ENCODE data around the gene KIF2C. TPM values are rescaled to one million over a fixed set of nuclear protein-coding genes. Genes with fewer than 3 reads are reported as not detected.

Gene KIF2C
- total RNA-seq, 2 donors from 2014 or later, result 1.4 to 1.7 TPM

DNA sequence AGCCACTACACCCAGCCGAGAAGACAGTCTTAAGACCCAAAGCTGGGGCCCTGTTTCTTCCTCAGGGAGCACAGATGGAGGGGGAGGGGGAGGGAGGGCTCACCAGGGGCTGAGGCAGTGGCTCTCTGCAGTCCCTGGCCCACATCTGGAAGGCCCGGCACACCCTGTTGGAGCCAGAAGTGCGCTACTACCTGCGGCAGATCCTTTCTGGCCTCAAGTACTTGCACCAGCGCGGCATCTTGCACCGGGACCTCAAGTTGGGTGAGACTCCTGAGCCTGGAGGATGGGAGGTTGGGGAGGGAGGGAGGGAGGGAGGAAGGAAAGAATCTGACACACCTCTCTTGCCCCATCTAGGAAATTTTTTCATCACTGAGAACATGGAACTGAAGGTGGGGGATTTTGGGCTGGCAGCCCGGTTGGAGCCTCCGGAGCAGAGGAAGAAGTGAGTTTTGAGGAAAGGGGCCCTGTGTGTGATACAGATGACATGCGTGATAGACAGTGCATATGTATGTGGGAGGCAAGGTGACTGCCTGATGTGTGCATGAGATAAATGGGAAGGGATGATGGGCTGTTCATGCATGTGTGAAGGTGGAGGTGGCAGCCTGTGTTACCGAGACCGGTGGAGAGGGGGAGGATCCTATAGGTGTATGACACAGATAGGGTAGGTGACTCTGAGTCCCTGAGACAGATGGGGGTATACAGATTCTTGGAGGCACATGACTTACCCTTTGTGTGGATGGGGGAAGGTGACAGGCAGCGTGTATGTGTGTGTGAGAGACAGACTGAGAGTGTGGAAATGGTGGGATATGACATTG is 62.1 kb downstream of the KIF2C start:
- H3K36me3 Mint-ChIP-seq (ENCODE audit: low read depth), result peaks cover 15% of the 10 kb centered on the region
- peaks cover 3% of the 10 kb centered on the region for H3K9me3 ChIP-seq (ENCODE audit: control insufficient read depth, low read length, poor library complexity, severe bottlenecking)
- no peaks in the 10 kb centered on the region for H3K27me3 Mint-ChIP-seq
- ATAC-seq (no peak), DNase-seq (no peak)
- peak overlapping the region; percentile 100 for H3K27ac Mint-ChIP-seq
- peak overlapping the region; percentile 99 for H3K4me3 Mint-ChIP-seq
- peaks cover 45% of the 10 kb centered on the region for H3K4me1 Mint-ChIP-seq

DNA sequence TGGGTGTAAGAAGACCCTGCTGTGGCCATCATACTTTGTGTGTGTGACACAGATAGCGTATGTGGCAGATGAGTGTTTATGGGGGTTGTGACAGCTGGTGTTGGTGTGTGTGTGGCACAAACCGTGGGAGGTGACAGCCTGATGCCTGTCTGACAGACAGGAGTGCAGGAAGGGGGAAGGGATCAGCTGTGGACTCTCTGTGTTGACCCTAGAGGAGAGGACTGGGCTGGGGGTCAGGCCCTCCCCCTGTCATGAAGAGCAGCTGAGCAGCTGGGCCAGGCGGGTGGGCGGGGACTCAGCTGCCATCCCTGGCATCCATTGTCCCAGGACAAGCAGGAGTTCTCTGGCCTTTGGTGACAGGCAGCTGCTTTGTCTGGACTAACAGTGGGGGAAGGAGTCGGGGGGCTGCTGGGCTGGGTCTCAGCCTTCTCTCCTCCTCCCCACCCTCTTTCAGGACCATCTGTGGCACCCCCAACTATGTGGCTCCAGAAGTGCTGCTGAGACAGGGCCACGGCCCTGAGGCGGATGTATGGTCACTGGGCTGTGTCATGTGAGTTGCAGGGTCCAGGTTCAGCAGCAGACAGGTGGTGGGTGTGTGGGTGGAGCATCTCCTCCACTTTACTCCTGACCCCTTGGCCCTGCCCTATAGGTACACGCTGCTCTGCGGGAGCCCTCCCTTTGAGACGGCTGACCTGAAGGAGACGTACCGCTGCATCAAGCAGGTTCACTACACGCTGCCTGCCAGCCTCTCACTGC is 62.8 kb downstream of the KIF2C start:
- peaks cover 19% of the 10 kb centered on the region for H3K36me3 Mint-ChIP-seq (ENCODE audit: low read depth)
- H3K9me3 ChIP-seq (ENCODE audit: control insufficient read depth, low read length, poor library complexity, severe bottlenecking), result peaks cover 3% of the 10 kb centered on the region
- ATAC-seq (no peak), DNase-seq (no peak)
- H3K4me3 Mint-ChIP-seq, result peak overlapping the region; percentile 99
- H3K4me1 Mint-ChIP-seq, result peaks cover 52% of the 10 kb centered on the region
- peak overlapping the region; percentile 100 for H3K27ac Mint-ChIP-seq
- no peaks in the 10 kb centered on the region for H3K27me3 Mint-ChIP-seq

DNA sequence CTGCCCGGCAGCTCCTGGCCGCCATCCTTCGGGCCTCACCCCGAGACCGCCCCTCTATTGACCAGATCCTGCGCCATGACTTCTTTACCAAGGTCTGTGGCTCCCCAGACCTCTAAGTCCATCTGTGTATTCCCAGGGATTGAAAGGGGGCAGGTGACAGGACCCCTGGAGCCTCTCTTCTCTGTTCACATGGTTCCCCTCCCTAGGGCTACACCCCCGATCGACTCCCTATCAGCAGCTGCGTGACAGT is 63.4 kb downstream of the KIF2C start:
- no peak for DNase-seq
- no peak for ATAC-seq
- Mint-ChIP-seq H3K27me3 (no peaks in the 10 kb centered on the region), H3K4me3 (peak overlapping the region; percentile 99), H3K27ac (peak overlapping the region; percentile 100), H3K36me3 (ENCODE audit: low read depth) (peaks cover 19% of the 10 kb centered on the region), H3K4me1 (peaks cover 58% of the 10 kb centered on the region)
- peaks cover 3% of the 10 kb centered on the region for H3K9me3 ChIP-seq (ENCODE audit: control insufficient read depth, low read length, poor library complexity, severe bottlenecking)

DNA sequence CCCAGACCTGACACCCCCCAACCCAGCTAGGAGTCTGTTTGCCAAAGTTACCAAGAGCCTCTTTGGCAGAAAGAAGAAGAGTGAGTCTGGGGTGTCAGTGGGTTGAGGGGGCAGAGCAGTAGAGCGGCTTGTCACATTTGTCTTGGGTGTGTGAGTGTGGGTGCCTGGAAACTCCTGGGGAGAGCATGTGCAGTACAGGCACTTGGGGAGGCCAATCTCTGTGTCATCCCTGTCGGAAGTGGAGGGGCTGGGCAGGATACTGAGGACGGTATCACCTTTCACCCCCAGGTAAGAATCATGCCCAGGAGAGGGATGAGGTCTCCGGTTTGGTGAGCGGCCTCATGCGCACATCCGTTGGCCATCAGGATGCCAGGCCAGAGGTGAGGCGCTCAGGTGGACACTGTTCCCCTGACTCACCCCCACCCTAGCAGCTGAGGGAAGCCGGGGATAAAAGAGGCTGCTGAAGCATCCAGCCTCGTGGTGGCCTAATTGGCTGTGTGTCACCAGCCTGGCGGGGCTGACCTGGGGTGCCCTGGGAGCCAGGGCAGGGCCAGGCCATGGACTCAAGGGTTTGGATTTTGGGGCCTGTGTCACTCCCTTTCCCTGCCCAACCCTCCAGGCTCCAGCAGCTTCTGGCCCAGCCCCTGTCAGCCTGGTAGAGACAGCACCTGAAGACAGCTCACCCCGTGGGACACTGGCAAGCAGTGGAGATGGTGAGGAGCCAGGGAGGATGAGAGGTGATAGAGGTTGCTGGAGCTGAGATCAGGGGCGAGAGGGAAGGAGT is 63.9 kb downstream of the KIF2C start:
- peak overlapping the region; percentile 100 for H3K27ac Mint-ChIP-seq
- H3K9me3 ChIP-seq (ENCODE audit: control insufficient read depth, low read length, poor library complexity, severe bottlenecking), result peaks cover 3% of the 10 kb centered on the region
- DNase-seq (peak in 1 of 3 donors; percentile 11), ATAC-seq (no peak)
- H3K4me1 Mint-ChIP-seq, result peaks cover 60% of the 10 kb centered on the region
- H3K27me3 Mint-ChIP-seq, result no peaks in the 10 kb centered on the region
- H3K4me3 Mint-ChIP-seq, result peak overlapping the region; percentile 99
- peaks cover 19% of the 10 kb centered on the region for H3K36me3 Mint-ChIP-seq (ENCODE audit: low read depth)

DNA sequence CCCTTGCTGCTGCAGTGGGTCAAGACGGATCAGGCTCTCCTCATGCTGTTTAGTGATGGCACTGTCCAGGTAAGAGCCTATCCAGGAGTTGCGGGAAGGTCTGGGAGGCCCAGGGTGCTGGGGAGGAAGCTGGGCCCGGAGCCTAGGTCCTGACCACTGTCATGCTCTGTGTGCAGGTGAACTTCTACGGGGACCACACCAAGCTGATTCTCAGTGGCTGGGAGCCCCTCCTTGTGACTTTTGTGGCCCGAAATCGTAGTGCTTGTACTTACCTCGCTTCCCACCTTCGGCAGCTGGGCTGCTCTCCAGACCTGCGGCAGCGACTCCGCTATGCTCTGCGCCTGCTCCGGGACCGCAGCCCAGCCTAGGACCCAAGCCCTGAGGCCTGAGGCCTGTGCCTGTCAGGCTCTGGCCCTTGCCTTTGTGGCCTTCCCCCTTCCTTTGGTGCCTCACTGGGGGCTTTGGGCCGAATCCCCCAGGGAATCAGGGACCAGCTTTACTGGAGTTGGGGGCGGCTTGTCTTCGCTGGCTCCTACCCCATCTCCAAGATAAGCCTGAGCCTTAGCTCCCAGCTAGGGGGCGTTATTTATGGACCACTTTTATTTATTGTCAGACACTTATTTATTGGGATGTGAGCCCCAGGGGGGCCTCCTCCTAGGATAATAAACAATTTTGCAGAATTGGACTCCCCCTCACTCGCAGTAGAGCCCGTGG is 65.8 kb downstream of the KIF2C start:
- H3K9me3 ChIP-seq (ENCODE audit: control insufficient read depth, low read length, poor library complexity, severe bottlenecking), result peaks cover 3% of the 10 kb centered on the region
- peaks cover 19% of the 10 kb centered on the region for H3K36me3 Mint-ChIP-seq (ENCODE audit: low read depth)
- DNase-seq (peak in 1 of 3 donors; percentile 11), ATAC-seq (no peak)
- no peaks in the 10 kb centered on the region for H3K27me3 Mint-ChIP-seq
- peaks cover 75% of the 10 kb centered on the region for H3K4me1 Mint-ChIP-seq
- H3K27ac Mint-ChIP-seq, result peak overlapping the region; percentile 100
- peak overlapping the region; percentile 62 for H3K4me3 Mint-ChIP-seq

DNA sequence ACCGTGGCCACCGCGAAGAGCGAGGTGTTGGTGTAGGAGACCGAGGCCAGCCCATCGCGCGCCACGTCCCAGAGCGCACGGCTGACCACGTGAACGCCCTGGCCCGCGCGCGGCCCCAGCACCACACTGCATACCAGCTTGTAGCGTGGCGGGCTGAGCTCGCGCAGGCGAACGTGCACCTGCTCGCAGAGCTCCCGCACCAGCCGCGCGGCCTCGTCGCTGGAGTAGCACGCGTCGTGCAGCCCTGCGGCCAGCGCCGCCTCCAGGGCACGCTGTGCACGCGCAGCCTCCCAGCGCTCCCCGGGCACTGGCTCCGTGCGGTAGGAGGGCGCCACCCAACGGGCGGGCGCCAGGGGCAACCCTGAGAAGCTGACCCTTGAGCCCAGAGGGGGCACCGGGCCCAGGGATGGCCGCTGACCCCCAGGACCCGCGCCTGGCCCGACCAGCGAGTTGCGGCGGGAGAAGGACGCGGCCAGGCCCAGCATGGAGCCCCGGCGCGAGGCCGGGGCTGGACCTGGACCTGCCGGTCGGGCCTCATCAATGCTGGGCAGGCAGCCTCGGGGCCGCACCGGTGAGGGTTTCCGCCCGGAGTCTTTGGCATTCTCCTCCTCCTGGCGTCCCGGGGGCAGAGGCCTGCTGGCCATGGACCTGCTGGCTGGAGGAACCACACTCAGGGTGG is 66.5 kb downstream of the KIF2C start:
- no peaks in the 10 kb centered on the region for H3K27me3 Mint-ChIP-seq
- peaks cover 19% of the 10 kb centered on the region for H3K36me3 Mint-ChIP-seq (ENCODE audit: low read depth)
- peak overlapping the region; percentile 100 for H3K27ac Mint-ChIP-seq
- H3K4me1 Mint-ChIP-seq, result peaks cover 79% of the 10 kb centered on the region
- H3K4me3 Mint-ChIP-seq, result peak overlapping the region; percentile 62
- peak in 2 of 3 donors; percentile 20 to 28 for DNase-seq
- peaks cover 3% of the 10 kb centered on the region for H3K9me3 ChIP-seq (ENCODE audit: control insufficient read depth, low read length, poor library complexity, severe bottlenecking)
- ATAC-seq, result no peak

DNA sequence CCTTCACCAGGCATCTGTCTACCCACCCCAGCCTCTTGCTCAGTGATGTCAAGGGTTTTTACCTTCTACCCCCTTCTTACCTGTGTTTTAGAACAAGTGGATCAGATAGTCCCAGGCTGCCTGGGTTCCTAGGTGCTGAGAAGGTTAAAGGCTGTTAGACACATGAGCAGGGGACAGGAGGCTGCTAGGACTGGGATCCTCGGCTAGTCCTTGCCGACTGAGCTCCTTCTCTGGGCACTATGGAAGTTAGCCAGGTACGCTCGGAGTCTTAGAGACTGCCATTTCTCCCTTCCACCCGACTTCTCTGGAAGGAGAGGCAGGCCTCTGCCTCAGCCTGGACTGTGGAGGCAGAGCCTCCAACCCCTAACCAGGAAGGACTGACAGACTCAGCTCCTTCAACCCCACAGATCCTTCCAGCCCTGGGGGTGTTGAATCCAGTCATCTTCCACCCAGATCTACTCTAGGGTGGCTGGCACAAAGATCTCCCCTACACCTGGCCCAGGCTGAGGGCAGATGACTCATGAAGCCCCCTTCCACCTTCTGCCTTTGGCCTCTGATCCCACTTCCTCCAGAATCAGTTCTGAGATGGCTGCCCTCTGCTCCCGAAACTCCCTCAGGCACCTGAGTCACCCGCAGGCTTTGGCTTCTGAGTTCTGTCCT is 67.2 kb downstream of the KIF2C start, which contains the start of gene DYNLT4:
TSS of gene DYNLT4 (minus strand) at position 648 of the 660 bp plus-strand sequence. CDS start 683 bp downstream, outside the sequence.
- peak within 1 kb of the TSS; percentile 82 for H3K4me3 Mint-ChIP-seq

DNA sequence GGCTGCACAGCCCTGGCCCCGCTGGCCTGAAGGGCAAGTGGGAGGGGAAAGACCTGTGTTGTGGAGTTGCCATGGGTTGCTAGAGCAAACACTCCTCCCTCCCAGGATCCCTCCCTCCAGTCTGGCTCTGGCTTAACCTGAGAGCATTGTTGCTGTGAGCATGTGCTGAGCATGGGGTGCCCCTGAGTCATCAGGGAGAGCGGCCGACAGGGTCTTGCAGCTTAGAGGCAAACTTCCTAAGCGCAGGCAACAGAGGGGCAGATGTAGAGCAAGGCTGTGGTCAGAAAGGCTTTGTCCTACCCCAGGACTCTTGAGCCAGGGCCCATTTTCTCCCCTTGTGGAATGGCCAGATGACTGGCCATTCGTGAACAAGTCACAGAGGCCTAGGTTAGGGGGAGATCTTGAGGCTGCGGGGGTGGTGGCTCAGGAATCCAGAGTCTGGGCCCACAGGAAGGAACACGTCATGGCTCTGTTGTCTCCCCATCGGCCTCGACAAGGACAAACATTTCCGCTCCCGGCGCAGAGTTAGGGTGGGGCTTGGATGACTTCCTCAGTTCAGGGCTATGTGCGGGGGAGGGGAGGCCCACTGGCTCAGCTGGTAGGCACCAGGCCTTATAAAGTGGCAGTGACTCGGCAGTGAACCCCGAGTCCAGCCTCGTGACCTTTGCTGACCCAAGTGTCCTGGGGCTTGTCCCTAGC is 67.9 kb downstream of the KIF2C start:
- H3K36me3 Mint-ChIP-seq (ENCODE audit: low read depth), result peaks cover 13% of the 10 kb centered on the region
- H3K27ac Mint-ChIP-seq, result peak overlapping the region; percentile 100
- no peaks in the 10 kb centered on the region for H3K27me3 Mint-ChIP-seq

More for the DNA sequence above, 67.2 kb downstream of the KIF2C start, which contains the start of gene DYNLT4:
- ATAC-seq (no peak), DNase-seq (no peak)
- peaks cover 81% of the 10 kb centered on the region for H3K4me1 Mint-ChIP-seq
- H3K36me3 Mint-ChIP-seq (ENCODE audit: low read depth), result peaks cover 18% of the 10 kb centered on the region
- H3K9me3 ChIP-seq (ENCODE audit: control insufficient read depth, low read length, poor library complexity, severe bottlenecking), result peaks cover 3% of the 10 kb centered on the region
- peak within 1 kb of the TSS; percentile 100 for H3K27ac Mint-ChIP-seq
- no peaks in the 10 kb centered on the region for H3K27me3 Mint-ChIP-seq

DNA sequence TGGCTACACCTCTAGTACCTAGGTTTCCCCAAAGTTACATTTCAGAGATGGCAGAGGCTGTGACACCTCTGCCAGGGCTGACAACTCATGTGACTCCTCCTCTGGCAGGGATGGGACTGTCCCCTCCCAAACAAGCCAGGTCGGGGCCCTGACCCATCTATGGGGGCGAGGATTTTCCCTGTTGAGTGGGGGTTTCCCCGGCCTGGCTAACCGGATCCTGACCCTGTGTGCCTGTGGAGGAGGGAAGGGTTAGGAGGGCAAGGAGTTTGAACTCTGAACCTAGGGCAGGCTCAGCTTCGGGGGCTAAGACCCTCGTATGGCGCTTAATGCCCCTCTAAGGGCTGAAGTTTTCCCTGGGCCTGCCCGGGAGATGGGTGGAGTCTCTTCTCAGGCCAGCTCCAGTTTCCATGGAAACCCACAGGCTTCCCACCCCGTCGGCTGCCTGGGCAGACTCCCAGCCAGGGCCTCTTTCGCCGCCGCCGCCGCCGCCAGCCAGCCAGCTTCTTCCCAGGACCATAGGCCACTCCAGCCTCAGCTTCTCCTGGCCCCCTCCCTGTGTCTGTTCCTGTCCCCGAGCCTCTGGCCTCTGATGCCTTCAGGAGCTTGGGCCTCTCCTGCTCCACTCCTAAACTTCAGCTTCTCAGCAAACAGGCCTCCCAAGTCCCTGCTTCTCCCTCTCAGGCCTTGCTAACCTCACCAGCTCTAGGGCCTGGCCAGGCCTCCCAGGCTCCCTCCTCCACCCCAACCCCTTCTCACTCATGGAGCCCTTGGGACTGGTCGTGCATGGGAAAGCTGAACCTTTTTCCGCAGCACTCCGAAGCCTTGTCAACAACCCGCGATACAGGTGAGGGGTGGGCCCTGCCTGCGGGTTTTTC is 68.7 kb downstream of the KIF2C start, which contains the start of gene BTBD19:
TSS of gene BTBD19 (plus strand) at position 461 of the 875 bp plus-strand sequence. CDS start at position 759, 298 bp downstream.
- Mint-ChIP-seq H3K4me1 (peaks cover 76% of the 10 kb centered on the region), H3K27ac (peak within 1 kb of the TSS; percentile 100), H3K36me3 (ENCODE audit: low read depth) (peaks cover 8% of the 10 kb centered on the region), H3K27me3 (no peaks in the 10 kb centered on the region), H3K4me3 (peak within 1 kb of the TSS; percentile 82)
- ATAC-seq (peak; percentile 42), DNase-seq (peak; percentile 55 to 72 (median 57))
- no peaks in the 10 kb centered on the region for H3K9me3 ChIP-seq (ENCODE audit: control insufficient read depth, low read length, poor library complexity, severe bottlenecking)

More for the DNA sequence above, 67.9 kb downstream of the KIF2C start:
- DNase-seq, result peak; percentile 69 to 84 (median 73)
- peak; percentile 63 for ATAC-seq
- no peaks in the 10 kb centered on the region for H3K9me3 ChIP-seq (ENCODE audit: control insufficient read depth, low read length, poor library complexity, severe bottlenecking)
- H3K4me1 Mint-ChIP-seq, result peaks cover 80% of the 10 kb centered on the region
- peak overlapping the region; percentile 82 for H3K4me3 Mint-ChIP-seq

DNA sequence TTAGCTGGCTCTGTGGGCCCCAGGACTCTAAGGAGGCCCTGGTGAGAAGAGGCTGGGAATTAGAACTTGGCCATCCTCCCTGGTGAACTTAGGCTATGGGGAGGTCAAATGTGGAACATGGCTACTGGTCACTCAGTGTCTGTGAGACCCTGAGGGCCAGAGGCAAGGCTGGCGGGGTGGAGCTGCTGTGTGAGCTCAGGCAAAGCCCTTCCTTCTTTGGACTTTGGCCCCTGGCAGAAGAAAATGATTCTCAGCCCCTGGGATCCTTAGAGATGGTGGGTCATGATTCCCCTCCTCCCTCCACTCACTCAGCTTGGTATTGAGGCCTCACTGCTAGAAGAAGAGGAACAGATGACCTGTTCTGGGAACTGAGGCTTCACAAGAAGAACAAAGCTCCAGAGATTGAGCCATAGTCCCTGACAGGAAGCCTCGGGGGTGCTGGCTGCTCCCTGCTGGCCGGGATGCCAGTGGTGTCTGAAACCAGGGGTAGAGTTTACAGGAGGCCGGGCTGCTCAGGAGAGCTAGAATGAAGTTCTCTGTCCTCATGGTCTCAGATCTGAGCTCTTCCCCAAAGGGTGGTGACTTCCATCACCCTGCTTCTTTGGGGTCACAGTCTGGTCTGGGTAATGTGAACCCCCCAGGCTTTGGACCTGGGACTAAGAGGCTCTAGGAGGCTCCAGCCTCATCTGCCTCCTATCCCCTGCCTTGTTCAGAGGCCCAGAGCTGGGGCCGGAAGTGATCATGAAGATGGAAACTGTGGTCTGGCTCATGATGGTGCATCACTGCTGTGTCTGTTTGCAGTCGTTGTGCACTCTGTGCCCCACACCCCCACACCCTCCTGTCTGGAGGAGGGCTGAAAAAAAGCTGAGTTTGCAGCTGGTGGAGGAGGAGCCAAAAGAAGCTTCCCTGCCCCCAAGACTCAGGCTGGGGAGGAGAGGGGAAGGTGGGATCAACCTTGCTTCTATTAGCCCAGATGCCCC is 69.6 kb downstream of the KIF2C start:
- H3K36me3 Mint-ChIP-seq (ENCODE audit: low read depth), result peaks cover 7% of the 10 kb centered on the region
- peak overlapping the region; percentile 100 for H3K27ac Mint-ChIP-seq
- peak; percentile 63 to 82 (median 74) for DNase-seq
- H3K9me3 ChIP-seq (ENCODE audit: control insufficient read depth, low read length, poor library complexity, severe bottlenecking), result no peaks in the 10 kb centered on the region
- ATAC-seq, result peak; percentile 58
- H3K4me3 Mint-ChIP-seq, result peak overlapping the region; percentile 82
- peaks cover 72% of the 10 kb centered on the region for H3K4me1 Mint-ChIP-seq
- no peaks in the 10 kb centered on the region for H3K27me3 Mint-ChIP-seq

All from T-helper 17 cell (primary cell).